ENCODE measurements around the gene DPP4. TPM values are rescaled to one million over a fixed set of nuclear protein-coding genes. Genes with fewer than 3 reads are reported as not detected.
A peak's percentile ranks its signal among the peaks of the same experiment; 100 is the strongest.
"Not testable (repeated sequence)": the region's sequence is repeated elsewhere in the genome, so short reads cannot be mapped to it uniquely, and the experiment has no call there.

The DPP4 gene
- total RNA-seq, 1 donor from 2014 or later = 94.4 TPM

GRCh38 chr2:161972232-161972631 is 101.8 kb downstream of the DPP4 start:
- H3K4me3 Mint-ChIP-seq = no peak overlapping the region
- DNase-seq (ENCODE audit: low spot score) = no peak
- H3K27ac Mint-ChIP-seq = peak overlapping the region; percentile 50
- H3K4me1 Mint-ChIP-seq (ENCODE audit: low read depth) = peaks cover 93% of the 10 kb centered on the region
- peaks cover 29% of the 10 kb centered on the region for H3K9me3 Mint-ChIP-seq
- H3K36me3 Mint-ChIP-seq (ENCODE audit: low read depth) = peaks cover 43% of the 10 kb centered on the region
- intact Hi-C loops (cut with micrococcal nuclease) = no loop called here
- no peaks in the 10 kb centered on the region for H3K27me3 Mint-ChIP-seq (ENCODE audit: insufficient read depth)

GRCh38 chr2:161971551-161971950 is 102.5 kb downstream of the DPP4 start:
- Mint-ChIP-seq H3K4me3 (no peak overlapping the region), H3K27me3 (ENCODE audit: insufficient read depth) (no peaks in the 10 kb centered on the region), H3K36me3 (ENCODE audit: low read depth) (peaks cover 41% of the 10 kb centered on the region), H3K9me3 (peaks cover 29% of the 10 kb centered on the region), H3K27ac (peak overlapping the region; percentile 13), H3K4me1 (ENCODE audit: low read depth) (peaks cover 92% of the 10 kb centered on the region)
- DNase-seq (ENCODE audit: low spot score) = no peak
- intact Hi-C loops (cut with micrococcal nuclease) = no loop called here

GRCh38 chr2:161969159-161969558 is 104.9 kb downstream of the DPP4 start:
- Mint-ChIP-seq H3K27me3 (ENCODE audit: insufficient read depth) (no peaks in the 10 kb centered on the region), H3K4me1 (ENCODE audit: low read depth) (peaks cover 89% of the 10 kb centered on the region), H3K9me3 (peaks cover 23% of the 10 kb centered on the region), H3K27ac (no peak overlapping the region), H3K36me3 (ENCODE audit: low read depth) (peaks cover 31% of the 10 kb centered on the region), H3K4me3 (no peak overlapping the region)
- intact Hi-C loops (cut with micrococcal nuclease) = no loop called here
- DNase-seq (ENCODE audit: low spot score) = no peak

GRCh38 chr2:161965994-161966393 is 108.0 kb downstream of the DPP4 start:
- intact Hi-C loops (cut with micrococcal nuclease) = loop anchor here (1.0 to 2.0 kb wide), 3 partner anchors 26 to 889 kb away; no protein-coding TSS in a partner anchor
- Mint-ChIP-seq H3K36me3 (ENCODE audit: low read depth) (peaks cover 32% of the 10 kb centered on the region), H3K27me3 (ENCODE audit: insufficient read depth) (no peaks in the 10 kb centered on the region), H3K27ac (peak overlapping the region; percentile 1), H3K9me3 (peaks cover 11% of the 10 kb centered on the region), H3K4me1 (ENCODE audit: low read depth) (peaks cover 86% of the 10 kb centered on the region), H3K4me3 (no peak overlapping the region)
- no peak for DNase-seq (ENCODE audit: low spot score)

GRCh38 chr2:161964160-161964559 is 109.9 kb downstream of the DPP4 start:
- Mint-ChIP-seq H3K4me1 (ENCODE audit: low read depth) (peaks cover 88% of the 10 kb centered on the region), H3K4me3 (peak overlapping the region; percentile 72), H3K9me3 (peaks cover 11% of the 10 kb centered on the region), H3K27me3 (ENCODE audit: insufficient read depth) (no peaks in the 10 kb centered on the region), H3K36me3 (ENCODE audit: low read depth) (peaks cover 36% of the 10 kb centered on the region), H3K27ac (peak overlapping the region; percentile 92)
- intact Hi-C loops (cut with micrococcal nuclease) = loop anchor here (1.0 to 2.0 kb wide), 6 partner anchors 10 to 887 kb away; no protein-coding TSS in a partner anchor
- DNase-seq (ENCODE audit: low spot score) = no peak

- intact Hi-C loops (cut with micrococcal nuclease) = no loop called here
- Mint-ChIP-seq H3K27ac (no peak overlapping the region), H3K4me3 (no peak overlapping the region), H3K4me1 (ENCODE audit: low read depth) (peaks cover 83% of the 10 kb centered on the region), H3K27me3 (ENCODE audit: insufficient read depth) (no peaks in the 10 kb centered on the region), H3K36me3 (ENCODE audit: low read depth) (peaks cover 32% of the 10 kb centered on the region), H3K9me3 (peaks cover 11% of the 10 kb centered on the region)
- DNase-seq (ENCODE audit: low spot score) = no peak
Measured at GRCh38 chr2:161962160-161962559, 111.9 kb downstream of the DPP4 start.

- H3K27ac Mint-ChIP-seq = peak overlapping the region; percentile 67
- H3K9me3 Mint-ChIP-seq = peaks cover 11% of the 10 kb centered on the region
- H3K4me1 Mint-ChIP-seq (ENCODE audit: low read depth) = peaks cover 86% of the 10 kb centered on the region
Measured at GRCh38 chr2:161961061-161961460, 113.0 kb downstream of the DPP4 start.

GRCh38 chr2:161956738-161957137 is 117.3 kb downstream of the DPP4 start:
- intact Hi-C loops (cut with micrococcal nuclease) = loop anchor here (10.0 kb wide), 1 partner anchor 1552 kb away; no protein-coding TSS in a partner anchor
- Mint-ChIP-seq H3K4me3 (peak overlapping the region; percentile 75), H3K27ac (peak overlapping the region; percentile 93), H3K4me1 (ENCODE audit: low read depth) (peaks cover 88% of the 10 kb centered on the region), H3K9me3 (peaks cover 11% of the 10 kb centered on the region), H3K36me3 (ENCODE audit: low read depth) (peaks cover 34% of the 10 kb centered on the region), H3K27me3 (ENCODE audit: insufficient read depth) (no peaks in the 10 kb centered on the region)
- no peak for DNase-seq (ENCODE audit: low spot score)

More at GRCh38 chr2:161961061-161961460, 113.0 kb downstream of the DPP4 start:
- peaks cover 32% of the 10 kb centered on the region for H3K36me3 Mint-ChIP-seq (ENCODE audit: low read depth)
- intact Hi-C loops (cut with micrococcal nuclease) = no loop called here
- DNase-seq (ENCODE audit: low spot score) = no peak
- no peaks in the 10 kb centered on the region for H3K27me3 Mint-ChIP-seq (ENCODE audit: insufficient read depth)
- no peak overlapping the region for H3K4me3 Mint-ChIP-seq

- Mint-ChIP-seq H3K4me1 (ENCODE audit: low read depth) (peaks cover 81% of the 10 kb centered on the region), H3K36me3 (ENCODE audit: low read depth) (peaks cover 24% of the 10 kb centered on the region), H3K4me3 (peak overlapping the region; percentile 40), H3K27ac (peak overlapping the region; percentile 91), H3K9me3 (peaks cover 8% of the 10 kb centered on the region), H3K27me3 (ENCODE audit: insufficient read depth) (no peaks in the 10 kb centered on the region)
- DNase-seq (ENCODE audit: low spot score) = no peak
- intact Hi-C loops (cut with micrococcal nuclease) = loop anchor here (1.0 to 10.0 kb wide), 3 partner anchors 57 to 1550 kb away; no protein-coding TSS in a partner anchor
Measured at GRCh38 chr2:161955211-161955610, 118.8 kb downstream of the DPP4 start.

- Mint-ChIP-seq H3K9me3 (no peaks in the 10 kb centered on the region), H3K4me1 (ENCODE audit: low read depth) (peaks cover 80% of the 10 kb centered on the region), H3K4me3 (peak overlapping the region; percentile 19), H3K27ac (peak overlapping the region; percentile 93), H3K36me3 (ENCODE audit: low read depth) (peaks cover 14% of the 10 kb centered on the region), H3K27me3 (ENCODE audit: insufficient read depth) (no peaks in the 10 kb centered on the region)
- intact Hi-C loops (cut with micrococcal nuclease) = loop anchor here (5.0 to 10.0 kb wide), 2 partner anchors 712 to 1549 kb away; no protein-coding TSS in a partner anchor
- DNase-seq (ENCODE audit: low spot score) = no peak
Measured at GRCh38 chr2:161954103-161954502, 119.9 kb downstream of the DPP4 start.

- not testable (repeated sequence) for H3K9me3 Mint-ChIP-seq; DNase-seq (ENCODE audit: low spot score); H3K27me3 Mint-ChIP-seq (ENCODE audit: insufficient read depth)
- Mint-ChIP-seq H3K36me3 (ENCODE audit: low read depth) (peaks cover 11% of the 10 kb centered on the region), H3K4me3 (peak overlapping the region; percentile 28), H3K27ac (peak overlapping the region; percentile 93), H3K4me1 (ENCODE audit: low read depth) (peaks cover 80% of the 10 kb centered on the region)
- intact Hi-C loops (cut with micrococcal nuclease) = loop anchor here (1.0 to 10.0 kb wide), 5 partner anchors 72 to 1549 kb away; partner anchors contain the start of gene IFIH1
Measured at GRCh38 chr2:161953367-161953766, 120.6 kb downstream of the DPP4 start.

- intact Hi-C loops (cut with micrococcal nuclease) = loop anchor here (1.0 to 10.0 kb wide), 12 partner anchors 12 to 1548 kb away; partner anchors contain the start of genes IFIH1 and PSMD14
- no peaks in the 10 kb centered on the region for H3K27me3 Mint-ChIP-seq (ENCODE audit: insufficient read depth)
- H3K9me3 Mint-ChIP-seq = no peaks in the 10 kb centered on the region
- peak overlapping the region; percentile 28 for H3K4me3 Mint-ChIP-seq
- H3K27ac Mint-ChIP-seq = peak overlapping the region; percentile 93
- DNase-seq (ENCODE audit: low spot score) = peak; percentile 51
- H3K36me3 Mint-ChIP-seq (ENCODE audit: low read depth) = peaks cover 10% of the 10 kb centered on the region
- H3K4me1 Mint-ChIP-seq (ENCODE audit: low read depth) = peaks cover 82% of the 10 kb centered on the region
Measured at GRCh38 chr2:161952783-161953191, 121.2 kb downstream of the DPP4 start.

GRCh38 chr2:161947836-161948235 is 126.2 kb downstream of the DPP4 start:
- Mint-ChIP-seq H3K36me3 (ENCODE audit: low read depth) (peaks cover 2% of the 10 kb centered on the region), H3K4me1 (ENCODE audit: low read depth) (peaks cover 66% of the 10 kb centered on the region)

More at GRCh38 chr2:161947836-161948235, 126.2 kb downstream of the DPP4 start:
- Mint-ChIP-seq H3K27ac (peak overlapping the region; percentile 56), H3K4me3 (no peak overlapping the region), H3K27me3 (ENCODE audit: insufficient read depth) (peaks cover 6% of the 10 kb centered on the region), H3K9me3 (no peaks in the 10 kb centered on the region)
- DNase-seq (ENCODE audit: low spot score) = no peak
- intact Hi-C loops (cut with micrococcal nuclease) = loop anchor here (5.0 kb wide), 3 partner anchors 91 to 521 kb away; no protein-coding TSS in a partner anchor
